AG04449 (cell line): ENCODE measurements around the gene NTM.
"Not testable (repeated sequence)": the region's sequence is repeated elsewhere in the genome, so short reads cannot be mapped to it uniquely, and the experiment has no call there.

ENCODE experiments used
- CTCF ChIA-PET: fragments of 350-600 bp; formaldehyde crosslinking; extraction: SDS; loops from one replicate; lab custom pipeline; 2021; ENCODE audit warnings: antibody characterized with exemption; lab: Yijun Ruan, JAX
- POLR2A ChIA-PET: fragments of 400-600, 350-600 bp; formaldehyde crosslinking; extraction: SDS; loops from one replicate; lab custom pipeline; 2020; ENCODE audit warnings: antibody characterized with exemption, inconsistent platforms; lab: Yijun Ruan, JAX
- DNase-seq: peaks from one replicate; pipeline ENCODE4 v3.0.0-alpha.2; 2010; ENCODE audit warnings: low read depth, low spot score
- H3K4me3 ChIP-seq: 2 replicates; pipeline ENCODE4 v1.5.1; 2011; ENCODE audit warnings: low read depth, mild to moderate bottlenecking, control low read depth, low read length
- TF ChIP-seq, protein P1 (sequence below): IDR thresholded peaks from one replicate; pipeline ENCODE4 v1.5.1; 2011; ENCODE audit warnings: mild to moderate bottlenecking, moderate library complexity, low read length, control low read depth, inconsistent platforms; ENCODE audit not compliant: insufficient read depth; ENCODE audit errors: missing control alignments

NTM gene

DNA sequence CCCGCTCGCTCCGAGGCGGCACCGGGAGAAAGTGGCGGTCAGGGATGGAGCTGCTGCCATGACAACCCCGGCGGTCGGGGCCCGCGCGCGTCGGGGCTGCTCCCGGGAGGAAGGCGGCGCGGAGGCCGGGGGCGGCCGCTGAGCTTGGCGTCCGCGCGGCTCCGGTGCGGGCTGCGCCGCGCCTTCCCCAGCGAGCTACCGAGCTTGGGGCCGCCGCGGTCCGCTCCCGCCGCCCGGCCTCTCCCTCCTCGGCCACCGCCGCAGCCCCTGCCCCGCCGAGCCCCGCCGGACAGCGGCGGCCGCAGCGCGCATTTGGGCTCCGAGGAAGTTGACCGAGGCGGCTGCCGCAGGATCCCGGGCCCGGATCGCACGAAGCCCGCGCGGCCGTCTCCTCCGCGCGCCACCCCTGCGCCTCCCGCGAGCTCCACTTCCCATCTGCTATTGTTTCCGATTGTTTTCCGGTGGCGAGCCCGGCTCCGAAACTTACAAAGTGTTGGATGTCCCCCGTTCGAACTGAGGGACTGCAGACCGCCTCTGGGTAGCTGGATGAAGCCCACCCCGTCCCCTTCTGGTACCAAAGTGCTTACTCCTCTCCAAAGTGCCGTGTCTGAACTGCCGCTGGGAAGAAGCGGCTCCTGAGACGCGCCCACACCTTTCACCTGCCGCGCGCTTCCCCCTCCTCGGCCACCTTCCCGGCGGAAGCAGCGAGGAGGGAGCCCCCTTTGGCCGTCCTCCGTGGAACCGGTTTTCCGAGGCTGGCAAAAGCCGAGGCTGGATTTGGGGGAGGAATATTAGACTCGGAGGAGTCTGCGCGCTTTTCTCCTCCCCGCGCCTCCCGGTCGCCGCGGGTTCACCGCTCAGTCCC, 540.3 kb downstream of the NTM start:
- TF ChIP-seq, protein P1, sequence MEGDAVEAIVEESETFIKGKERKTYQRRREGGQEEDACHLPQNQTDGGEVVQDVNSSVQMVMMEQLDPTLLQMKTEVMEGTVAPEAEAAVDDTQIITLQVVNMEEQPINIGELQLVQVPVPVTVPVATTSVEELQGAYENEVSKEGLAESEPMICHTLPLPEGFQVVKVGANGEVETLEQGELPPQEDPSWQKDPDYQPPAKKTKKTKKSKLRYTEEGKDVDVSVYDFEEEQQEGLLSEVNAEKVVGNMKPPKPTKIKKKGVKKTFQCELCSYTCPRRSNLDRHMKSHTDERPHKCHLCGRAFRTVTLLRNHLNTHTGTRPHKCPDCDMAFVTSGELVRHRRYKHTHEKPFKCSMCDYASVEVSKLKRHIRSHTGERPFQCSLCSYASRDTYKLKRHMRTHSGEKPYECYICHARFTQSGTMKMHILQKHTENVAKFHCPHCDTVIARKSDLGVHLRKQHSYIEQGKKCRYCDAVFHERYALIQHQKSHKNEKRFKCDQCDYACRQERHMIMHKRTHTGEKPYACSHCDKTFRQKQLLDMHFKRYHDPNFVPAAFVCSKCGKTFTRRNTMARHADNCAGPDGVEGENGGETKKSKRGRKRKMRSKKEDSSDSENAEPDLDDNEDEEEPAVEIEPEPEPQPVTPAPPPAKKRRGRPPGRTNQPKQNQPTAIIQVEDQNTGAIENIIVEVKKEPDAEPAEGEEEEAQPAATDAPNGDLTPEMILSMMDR = no peak
- CTCF ChIA-PET = interaction anchor here (0.6 to 14.7 kb wide), 23 partner anchors 10 to 713 kb away, joined by 3 to 264 read pairs (median 4); no protein-coding TSS in a partner anchor
- POLR2A ChIA-PET = interaction anchor here (0.9 to 2.2 kb wide), 6 partner anchors 43 to 216 kb away, joined by 3 to 6 read pairs (median 6); no protein-coding TSS in a partner anchor
- peak overlapping the region; percentile 82 for H3K4me3 ChIP-seq
- DNase-seq = no peak

DNA sequence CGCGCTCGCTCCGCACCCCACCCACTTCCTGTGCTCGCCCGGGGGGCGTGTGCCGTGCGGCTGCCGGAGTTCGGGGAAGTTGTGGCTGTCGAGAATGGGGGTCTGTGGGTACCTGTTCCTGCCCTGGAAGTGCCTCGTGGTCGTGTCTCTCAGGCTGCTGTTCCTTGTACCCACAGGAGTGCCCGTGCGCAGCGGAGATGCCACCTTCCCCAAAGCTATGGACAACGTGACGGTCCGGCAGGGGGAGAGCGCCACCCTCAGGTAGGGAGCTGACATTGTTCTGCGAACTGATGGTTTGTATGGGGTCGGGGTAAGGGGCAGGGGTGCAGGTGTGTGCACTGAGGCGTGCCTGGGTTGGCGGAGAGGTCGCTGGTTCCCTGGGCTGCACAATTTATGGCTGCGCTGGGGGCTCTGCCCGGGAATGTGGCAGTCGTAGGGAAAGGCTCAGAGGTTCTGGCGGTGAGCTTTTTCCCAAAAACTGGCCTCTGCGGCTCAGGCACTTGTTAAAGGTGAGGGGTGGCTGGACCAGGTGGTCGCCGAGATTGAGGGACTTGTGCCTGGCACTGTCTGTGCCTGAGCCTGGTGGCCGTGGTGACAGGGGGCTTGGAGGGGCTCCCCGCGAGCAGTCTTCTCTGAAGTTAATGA, 541.1 kb downstream of the NTM start:
- H3K4me3 ChIP-seq = peak overlapping the region; percentile 82

DNA sequence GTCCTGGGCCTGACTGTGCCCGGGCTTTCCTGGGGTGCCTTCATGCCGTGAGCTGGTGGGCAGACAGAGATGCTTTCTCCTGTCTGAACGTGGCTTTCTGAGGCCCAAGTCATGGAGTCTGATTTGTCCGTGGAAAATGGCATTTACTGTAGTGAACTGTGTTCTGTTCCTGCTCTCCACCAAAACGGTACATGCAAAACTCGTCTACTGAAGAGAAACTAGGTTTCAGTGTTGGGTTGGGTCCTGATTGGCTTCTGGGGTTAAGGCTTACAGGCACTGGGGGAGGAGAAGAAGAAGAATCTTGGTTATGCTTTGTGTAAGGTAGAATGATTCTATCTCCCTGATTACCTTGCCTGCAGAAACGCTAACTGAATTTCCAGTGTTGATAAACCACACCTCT, 541.7 kb downstream of the NTM start:
- CTCF ChIA-PET = interaction anchor here (1.0 to 14.7 kb wide), 15 partner anchors 9 to 227 kb away, joined by 3 to 264 read pairs (median 14); no protein-coding TSS in a partner anchor
- no peak for DNase-seq
- TF ChIP-seq, protein P1 = no peak

More for the DNA sequence above, 541.1 kb downstream of the NTM start:
- ChIA-PET POLR2A (interaction anchor here (1.4 to 2.2 kb wide), 4 partner anchors 44 to 215 kb away, joined by 6 read pairs; no protein-coding TSS in a partner anchor), CTCF (interaction anchor here (0.7 to 14.7 kb wide), 21 partner anchors 9 to 226 kb away, joined by 3 to 264 read pairs (median 4); no protein-coding TSS in a partner anchor)
- TF ChIP-seq, protein P1 = peak; percentile 28
- not testable (repeated sequence) for DNase-seq

DNA sequence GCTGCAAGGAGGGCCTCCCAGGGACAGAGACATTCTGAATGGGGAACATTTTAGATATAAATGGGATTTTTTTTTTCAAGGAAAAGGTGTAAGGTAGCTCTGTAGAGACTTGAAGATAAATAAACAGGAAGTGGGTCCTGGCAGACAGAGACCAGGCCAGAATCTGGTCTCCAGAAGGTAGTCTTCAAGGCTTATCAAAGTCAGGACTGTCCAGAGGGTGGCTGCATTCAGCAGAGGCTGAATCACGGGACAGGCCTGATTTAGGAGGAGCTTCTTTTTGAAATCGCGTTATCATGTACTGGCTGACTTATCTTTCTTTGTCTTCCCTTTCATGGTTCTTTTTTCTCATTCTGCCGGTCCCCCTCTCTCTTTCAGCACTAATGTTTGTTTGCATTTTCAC, 542.9 kb downstream of the NTM start:
- CTCF ChIA-PET = interaction anchor here (0.7 to 14.7 kb wide), 27 partner anchors 9 to 1151 kb away, joined by 3 to 264 read pairs (median 6); no protein-coding TSS in a partner anchor
- POLR2A ChIA-PET = interaction anchor here (0.9 kb wide), 1 partner anchor 45 kb away, joined by 3 read pairs; no protein-coding TSS in a partner anchor
- TF ChIP-seq, protein P1 = no peak
- DNase-seq = no peak
- H3K4me3 ChIP-seq = no peak overlapping the region

More for the DNA sequence above, 541.7 kb downstream of the NTM start:
- POLR2A ChIA-PET = interaction anchor here (2.2 kb wide), 1 partner anchor 215 kb away, joined by 6 read pairs; no protein-coding TSS in a partner anchor
- peak overlapping the region; percentile 82 for H3K4me3 ChIP-seq

DNA sequence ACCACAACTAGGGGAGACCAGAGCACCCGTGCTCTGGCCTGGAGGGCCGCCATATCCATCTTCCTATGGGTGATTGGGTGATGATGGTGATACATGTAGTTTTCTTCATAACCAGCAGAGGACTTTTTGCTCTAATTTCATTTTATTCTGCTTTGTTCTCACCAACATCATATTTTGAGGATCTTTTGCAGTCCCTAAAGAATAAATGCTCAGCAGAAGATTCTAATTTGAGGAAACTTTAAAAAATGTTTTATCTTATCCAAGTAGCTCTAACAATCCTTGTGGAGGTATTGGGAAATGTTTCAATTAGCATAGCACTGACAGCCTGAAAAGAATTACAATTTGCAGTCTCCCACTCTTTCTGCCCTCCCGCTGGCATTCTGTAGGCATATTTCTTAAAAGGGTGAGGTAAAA, 544.0 kb downstream of the NTM start:
- POLR2A ChIA-PET = no interaction called here
- CTCF ChIA-PET = interaction anchor here (0.6 to 14.7 kb wide), 34 partner anchors 10 to 1150 kb away, joined by 3 to 264 read pairs (median 5); no protein-coding TSS in a partner anchor
- TF ChIP-seq, protein P1 = peak; percentile 31
- H3K4me3 ChIP-seq = no peak overlapping the region
- DNase-seq = no peak
